T-helper 2 cell treated with Interferon-gamma antibody and Interleukin-4, amounts not matched to agents 5 μg/mL and 100 μg/mL, for 36 hours (primary cell): ENCODE measurements around the gene LMOD3.

Source experiments
- DNase-seq: peaks from one replicate; pipeline ENCODE4 v3.0.0; 2021; ENCODE audit warnings: low spot score
- H3K27ac Mint-ChIP-seq: one replicate; pipeline ENCODE4 v1.8.0; 2021; ENCODE audit warnings: mild to moderate bottlenecking, mixed read lengths
- H3K27me3 Mint-ChIP-seq: one replicate; pipeline ENCODE4 v1.8.0; 2021; ENCODE audit warnings: low read depth, mixed read lengths
- H3K36me3 Mint-ChIP-seq: one replicate; pipeline ENCODE4 v1.8.0; 2021; ENCODE audit warnings: low read depth, mixed read lengths
- H3K4me1 Mint-ChIP-seq: one replicate; pipeline ENCODE4 v1.8.0; 2021; ENCODE audit warnings: low read depth, mixed read lengths
- H3K4me3 Mint-ChIP-seq: one replicate; pipeline ENCODE4 v1.8.0; 2022; ENCODE audit warnings: mild to moderate bottlenecking, moderate library complexity, mixed read lengths
- H3K9me3 Mint-ChIP-seq: one replicate; pipeline ENCODE4 v1.8.0; 2021; ENCODE audit warnings: mixed read lengths

LMOD3 gene

DNA sequence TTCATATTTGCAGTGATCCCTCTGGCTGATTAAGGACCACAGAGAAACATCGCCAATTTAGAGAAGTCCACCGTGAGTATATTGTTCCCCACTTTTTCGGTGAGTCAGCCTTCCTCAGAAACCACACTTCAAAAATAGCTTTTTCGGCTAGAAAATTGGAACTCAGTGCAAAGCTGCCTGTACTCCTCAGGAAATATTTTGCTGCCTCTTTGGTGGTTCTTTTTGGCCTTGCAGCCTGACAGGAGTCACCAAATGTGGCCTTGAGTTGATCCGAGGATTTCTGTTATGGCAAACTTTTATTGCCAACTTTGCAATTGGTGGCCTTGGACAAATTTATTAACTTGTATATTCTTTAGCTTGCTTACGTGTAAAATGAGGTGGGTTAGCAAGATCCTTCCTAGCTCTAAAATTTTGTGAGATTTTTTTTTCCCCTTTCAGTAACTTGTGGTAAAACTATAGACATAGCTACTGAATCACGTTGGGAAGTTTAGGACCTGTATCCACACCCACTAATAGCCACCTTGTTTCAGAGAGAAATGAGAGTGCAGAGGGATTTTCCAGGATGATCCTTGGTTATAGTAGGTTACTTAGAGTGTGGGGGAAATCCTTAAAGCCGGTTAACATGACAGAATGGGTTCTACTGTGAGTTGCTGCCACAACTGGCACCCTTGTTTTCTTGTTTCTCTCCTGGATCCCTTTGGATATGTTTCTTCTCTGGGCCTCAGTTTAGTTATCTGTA lies 27.8 kb downstream of the LMOD3 start:
- peaks cover 75% of the 10 kb centered on the region for H3K4me1 Mint-ChIP-seq
- H3K9me3 Mint-ChIP-seq: no peaks in the 10 kb centered on the region
- H3K36me3 Mint-ChIP-seq: peaks cover 64% of the 10 kb centered on the region
- peak; percentile 46 for DNase-seq
- H3K27ac Mint-ChIP-seq: peak overlapping the region; percentile 94
- H3K4me3 Mint-ChIP-seq: peak overlapping the region; percentile 93
- H3K27me3 Mint-ChIP-seq: no peaks in the 10 kb centered on the region

DNA sequence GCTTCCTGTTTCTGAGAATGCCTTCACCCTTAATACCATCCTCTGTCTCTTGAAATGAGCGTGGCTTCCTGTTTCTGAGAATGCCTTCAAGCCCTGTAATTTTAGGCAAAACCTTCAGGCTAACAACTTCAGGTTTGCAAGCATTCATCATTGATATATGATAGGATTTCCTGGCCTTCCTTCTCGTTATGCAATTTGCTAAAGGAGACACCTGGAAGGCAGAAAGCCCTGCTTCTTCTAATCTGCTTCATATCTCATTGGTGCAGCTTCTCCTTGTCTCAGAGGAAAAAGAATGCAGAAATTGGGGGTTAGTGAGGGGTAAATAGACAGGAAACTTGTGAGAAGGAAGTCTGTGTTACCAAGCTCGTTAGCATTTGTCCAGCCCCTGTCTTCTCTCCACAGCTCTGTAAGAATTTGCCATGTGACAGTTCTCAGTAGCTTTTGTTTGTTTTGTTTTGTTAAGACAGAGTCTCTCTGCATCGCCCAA lies 30.3 kb downstream of the LMOD3 start:
- Mint-ChIP-seq H3K4me3 (peak overlapping the region; percentile 93), H3K4me1 (peaks cover 74% of the 10 kb centered on the region), H3K36me3 (peaks cover 66% of the 10 kb centered on the region)

DNA sequence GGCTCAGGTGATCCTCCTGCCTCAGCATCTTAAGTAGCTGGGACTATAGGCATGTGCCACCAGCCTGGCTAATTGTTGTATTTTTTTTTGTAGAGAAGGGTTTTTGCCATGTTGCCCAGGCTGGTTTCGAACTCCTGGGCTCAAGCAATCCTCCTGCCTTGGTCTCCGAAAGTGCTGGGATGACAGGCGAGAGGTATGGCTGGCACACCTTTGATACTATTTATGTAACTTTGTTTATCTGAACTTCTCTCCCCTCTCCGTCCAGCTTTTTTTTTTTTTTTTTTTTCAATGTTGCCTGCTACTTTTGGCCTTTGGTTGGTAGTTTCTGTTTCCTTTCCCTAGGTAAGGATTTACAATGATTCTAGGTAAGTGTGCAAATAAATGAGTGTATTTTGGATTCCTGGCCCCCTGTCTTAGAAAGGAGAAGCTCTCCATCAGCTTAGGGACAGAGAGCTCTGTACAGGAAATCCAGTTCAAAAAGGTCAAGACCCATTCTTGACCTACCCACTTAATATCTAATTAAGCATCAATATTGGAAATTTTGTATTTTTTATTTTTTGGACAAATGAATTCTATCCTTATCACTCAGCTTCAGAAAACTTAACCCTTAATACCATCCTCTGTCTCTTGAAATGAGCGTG lies 30.9 kb downstream of the LMOD3 start:
- DNase-seq: no peak
- peak overlapping the region; percentile 93 for H3K4me3 Mint-ChIP-seq
- H3K9me3 Mint-ChIP-seq: no peaks in the 10 kb centered on the region
- peak overlapping the region; percentile 94 for H3K27ac Mint-ChIP-seq
- H3K36me3 Mint-ChIP-seq: peaks cover 64% of the 10 kb centered on the region
- no peaks in the 10 kb centered on the region for H3K27me3 Mint-ChIP-seq
- H3K4me1 Mint-ChIP-seq: peaks cover 69% of the 10 kb centered on the region

More for the DNA sequence above, 30.3 kb downstream of the LMOD3 start:
- peak overlapping the region; percentile 94 for H3K27ac Mint-ChIP-seq
- no peaks in the 10 kb centered on the region for H3K27me3 Mint-ChIP-seq
- DNase-seq: peak; percentile 45
- H3K9me3 Mint-ChIP-seq: no peaks in the 10 kb centered on the region

DNA sequence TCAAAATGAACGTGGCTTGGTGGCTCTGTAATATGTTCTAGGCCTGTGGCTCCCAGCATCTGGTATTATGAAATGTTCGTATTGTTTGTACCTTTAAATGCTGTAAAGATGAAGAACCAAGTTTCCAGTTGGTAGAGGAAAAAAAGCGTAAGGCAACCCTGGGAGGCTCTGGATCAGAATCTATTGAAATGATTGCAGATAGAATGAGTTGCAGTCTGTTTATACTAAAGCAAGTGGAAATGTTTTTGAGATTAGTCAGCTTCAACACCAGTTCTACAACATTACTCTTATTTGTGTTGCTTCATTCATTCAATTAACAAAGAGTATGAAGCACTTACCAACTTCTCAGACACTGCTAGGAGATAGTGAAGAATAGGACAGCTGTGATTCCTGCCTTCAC lies 32.4 kb downstream of the LMOD3 start:
- H3K4me3 Mint-ChIP-seq: peak overlapping the region; percentile 90
- peaks cover 58% of the 10 kb centered on the region for H3K4me1 Mint-ChIP-seq
- H3K36me3 Mint-ChIP-seq: peaks cover 68% of the 10 kb centered on the region
- DNase-seq: no peak
- no peaks in the 10 kb centered on the region for H3K9me3 Mint-ChIP-seq
- peak overlapping the region; percentile 69 for H3K27ac Mint-ChIP-seq
- H3K27me3 Mint-ChIP-seq: no peaks in the 10 kb centered on the region

DNA sequence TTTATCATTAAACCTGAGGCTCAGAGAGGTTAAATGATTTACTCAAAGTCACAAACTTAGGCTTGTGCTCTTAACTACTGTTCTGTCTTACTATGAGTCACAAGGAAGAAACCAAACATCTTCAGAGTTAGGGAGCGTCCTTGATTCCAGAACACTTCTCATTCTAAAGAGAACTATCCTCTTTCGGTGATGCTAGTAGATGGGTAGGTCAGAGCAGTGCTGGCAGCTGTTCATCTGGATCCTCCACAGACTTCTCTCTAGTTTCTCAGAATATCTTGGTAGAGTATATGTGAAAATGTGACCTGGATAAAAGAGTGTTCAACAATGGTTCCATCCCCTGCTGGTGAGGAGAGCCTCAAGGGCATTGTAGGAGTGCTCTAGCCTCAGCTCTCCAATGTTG lies 34.3 kb downstream of the LMOD3 start:
- H3K36me3 Mint-ChIP-seq: peaks cover 54% of the 10 kb centered on the region
- peak overlapping the region; percentile 90 for H3K4me3 Mint-ChIP-seq
- H3K27ac Mint-ChIP-seq: peak overlapping the region; percentile 85
- peaks cover 55% of the 10 kb centered on the region for H3K4me1 Mint-ChIP-seq
- no peak for DNase-seq
- no peaks in the 10 kb centered on the region for H3K9me3 Mint-ChIP-seq
- no peaks in the 10 kb centered on the region for H3K27me3 Mint-ChIP-seq

DNA sequence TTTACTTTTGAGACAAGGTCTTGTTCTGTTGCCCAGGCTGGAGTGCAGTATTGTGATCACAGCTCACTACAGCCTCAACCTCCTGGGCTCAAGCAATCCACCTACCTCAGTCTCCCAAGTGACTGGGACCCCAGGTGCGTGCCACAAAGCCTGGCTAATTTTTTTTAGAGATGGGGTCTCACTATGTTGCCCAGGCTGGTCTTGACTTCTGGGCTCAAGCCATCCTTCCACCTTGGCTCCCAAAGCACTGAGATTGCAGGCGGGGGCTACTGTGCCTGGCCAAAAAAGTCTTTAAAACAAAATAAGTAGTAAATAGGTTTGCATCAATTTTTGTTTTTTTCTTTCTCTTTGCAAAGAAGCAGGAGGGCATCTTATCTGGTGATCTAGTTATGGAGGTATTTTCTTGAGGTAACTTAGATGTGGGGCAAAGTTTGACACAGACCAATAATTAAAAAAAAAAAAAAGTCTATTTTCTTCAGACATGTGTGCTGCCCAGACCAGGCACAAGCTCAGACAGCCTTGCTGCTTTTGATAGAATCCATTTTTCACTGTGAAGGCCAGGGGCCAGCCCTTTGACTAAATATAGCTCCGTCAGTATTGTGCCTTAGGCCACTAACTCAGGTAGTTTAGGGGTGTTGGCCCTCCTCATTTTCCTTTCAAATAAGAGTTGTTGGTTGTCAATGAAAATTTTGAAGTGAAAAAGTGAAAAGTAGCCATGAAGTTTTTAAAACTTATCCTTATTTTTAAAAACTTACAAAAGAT lies 35.2 kb downstream of the LMOD3 start:
- DNase-seq: no peak
- H3K36me3 Mint-ChIP-seq: peaks cover 50% of the 10 kb centered on the region
- H3K4me3 Mint-ChIP-seq: peak overlapping the region; percentile 90
- H3K9me3 Mint-ChIP-seq: no peaks in the 10 kb centered on the region
- peaks cover 56% of the 10 kb centered on the region for H3K4me1 Mint-ChIP-seq
- H3K27me3 Mint-ChIP-seq: no peaks in the 10 kb centered on the region
- peak overlapping the region; percentile 72 for H3K27ac Mint-ChIP-seq

DNA sequence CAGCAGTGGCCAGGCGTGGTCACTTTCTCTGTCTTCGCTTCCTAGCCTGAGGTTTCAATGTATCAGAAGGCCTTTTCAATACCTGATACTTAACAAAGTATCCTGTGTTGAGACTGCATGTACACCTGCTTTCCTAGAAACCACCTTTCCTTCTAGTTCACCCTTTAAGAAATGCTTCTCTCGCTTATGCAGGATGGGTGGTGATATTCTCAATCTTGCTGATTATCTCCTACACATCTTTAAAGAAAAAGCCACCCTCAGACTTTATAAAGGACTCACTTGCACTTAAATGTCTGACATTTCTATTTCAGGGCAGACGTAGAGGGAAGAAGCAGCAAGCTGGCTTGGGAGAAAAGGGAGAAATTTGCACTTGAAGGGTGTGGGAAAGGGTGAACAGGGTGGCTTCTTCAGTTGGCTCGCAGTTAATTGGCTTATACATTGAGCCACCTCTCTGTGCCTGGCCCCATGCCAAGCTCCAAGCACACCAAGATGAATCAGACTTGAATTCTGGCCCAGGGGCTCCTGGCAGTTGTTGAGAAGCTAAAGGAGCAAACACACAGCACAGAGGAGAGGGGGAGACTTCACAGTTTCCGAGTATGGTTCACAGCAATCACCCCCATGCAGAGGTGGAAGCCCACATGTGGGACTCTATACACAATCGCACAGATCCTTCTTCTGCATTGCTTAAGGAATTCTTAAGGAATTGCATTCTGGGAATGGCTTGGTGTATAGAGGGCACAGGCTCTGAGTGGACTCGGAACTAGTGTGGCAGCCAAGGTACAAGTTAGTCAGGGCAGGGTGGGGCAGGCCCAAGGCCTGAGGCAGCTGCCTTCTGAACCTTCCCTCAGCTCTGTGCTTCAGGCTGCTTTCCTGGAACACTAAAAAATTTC lies 36.3 kb downstream of the LMOD3 start:
- Mint-ChIP-seq H3K27me3 (no peaks in the 10 kb centered on the region), H3K36me3 (peaks cover 43% of the 10 kb centered on the region), H3K9me3 (no peaks in the 10 kb centered on the region), H3K4me1 (peaks cover 58% of the 10 kb centered on the region), H3K27ac (peak overlapping the region; percentile 96), H3K4me3 (peak overlapping the region; percentile 96)
- peak; percentile 61 for DNase-seq

DNA sequence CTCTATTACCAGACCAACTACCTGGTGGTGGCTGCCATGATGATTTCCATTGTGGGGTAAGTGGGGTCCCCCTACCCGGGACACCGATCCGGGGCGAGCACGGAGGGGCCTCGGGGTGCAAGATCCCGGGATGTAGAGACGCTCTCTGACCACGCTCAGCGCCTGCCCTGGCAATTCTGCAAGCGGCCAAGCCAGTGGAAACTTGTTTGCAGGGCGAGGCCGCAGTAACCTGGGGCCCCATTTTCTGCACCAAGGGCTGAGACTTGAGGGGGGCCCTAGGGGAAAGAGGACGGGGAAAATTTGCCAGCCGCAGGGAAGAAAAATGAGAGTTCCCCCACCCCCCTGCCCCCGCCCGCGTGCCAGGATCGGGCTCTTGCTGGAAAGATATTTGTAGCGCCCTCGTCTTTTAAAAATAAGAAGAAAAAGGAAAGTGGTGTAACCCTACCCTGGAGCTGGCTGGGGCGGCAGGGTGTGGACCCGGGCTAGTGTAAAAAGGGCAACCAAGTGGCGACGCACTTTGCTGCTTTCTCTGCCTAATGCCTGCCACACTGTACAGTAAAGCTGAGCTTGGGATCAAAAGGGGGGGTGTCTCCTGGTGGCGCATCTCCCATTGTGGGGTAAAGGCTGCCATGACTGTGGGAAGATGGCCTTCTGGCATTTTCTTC lies 37.1 kb downstream of the LMOD3 start:
- Mint-ChIP-seq H3K27ac (peak overlapping the region; percentile 96), H3K4me3 (peak overlapping the region; percentile 96), H3K9me3 (no peaks in the 10 kb centered on the region), H3K4me1 (peaks cover 59% of the 10 kb centered on the region), H3K36me3 (peaks cover 37% of the 10 kb centered on the region), H3K27me3 (no peaks in the 10 kb centered on the region)
- DNase-seq: no peak

DNA sequence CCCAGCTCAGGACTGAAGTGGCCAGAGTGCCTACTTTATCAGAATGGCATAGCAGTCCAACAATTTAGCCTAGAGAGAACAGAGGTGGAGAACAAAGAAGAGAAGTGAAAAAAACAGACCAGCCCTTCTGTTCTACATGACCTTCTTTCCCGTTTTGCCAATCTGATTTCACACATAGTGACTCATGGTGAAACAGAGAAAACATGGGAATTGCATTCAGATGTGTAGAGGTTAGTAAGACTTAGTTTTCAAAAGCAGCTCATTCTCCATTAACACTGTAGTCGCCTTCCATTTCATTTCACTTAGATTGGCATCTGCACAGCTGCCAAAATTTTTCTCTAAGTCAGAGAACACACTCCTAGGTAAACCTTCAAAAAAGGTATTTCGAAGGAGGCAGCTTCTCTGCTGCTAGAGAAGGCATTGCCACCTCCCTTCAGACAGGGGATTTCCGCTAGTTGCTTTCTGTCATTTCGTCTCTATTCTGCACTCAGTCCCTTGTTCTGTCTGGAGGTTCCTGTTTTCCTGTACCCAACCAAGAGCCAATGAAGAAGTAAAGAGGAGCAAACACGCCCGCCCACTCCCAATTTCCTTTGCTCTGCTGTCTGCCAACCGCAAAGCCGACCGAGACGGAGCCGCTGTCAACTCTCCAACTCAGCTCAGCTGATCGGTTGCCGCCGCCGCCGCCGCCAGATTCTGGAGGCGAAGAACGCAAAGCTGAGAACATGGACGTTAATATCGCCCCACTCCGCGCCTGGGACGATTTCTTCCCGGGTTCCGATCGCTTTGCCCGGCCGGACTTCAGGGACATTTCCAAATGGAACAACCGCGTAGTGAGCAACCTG lies 37.8 kb downstream of the LMOD3 start, which contains the start of gene ARL6IP5:
ARL6IP5 (plus strand) TSS at position 612 of the 842 bp plus-strand sequence; CDS start at position 723, 111 bp downstream.
- DNase-seq: peak; percentile 92
- Mint-ChIP-seq H3K27me3 (no peaks in the 10 kb centered on the region), H3K4me1 (peaks cover 53% of the 10 kb centered on the region), H3K4me3 (peak within 1 kb of the TSS; percentile 96), H3K9me3 (no peaks in the 10 kb centered on the region), H3K36me3 (peaks cover 29% of the 10 kb centered on the region), H3K27ac (peak within 1 kb of the TSS; percentile 96)

DNA sequence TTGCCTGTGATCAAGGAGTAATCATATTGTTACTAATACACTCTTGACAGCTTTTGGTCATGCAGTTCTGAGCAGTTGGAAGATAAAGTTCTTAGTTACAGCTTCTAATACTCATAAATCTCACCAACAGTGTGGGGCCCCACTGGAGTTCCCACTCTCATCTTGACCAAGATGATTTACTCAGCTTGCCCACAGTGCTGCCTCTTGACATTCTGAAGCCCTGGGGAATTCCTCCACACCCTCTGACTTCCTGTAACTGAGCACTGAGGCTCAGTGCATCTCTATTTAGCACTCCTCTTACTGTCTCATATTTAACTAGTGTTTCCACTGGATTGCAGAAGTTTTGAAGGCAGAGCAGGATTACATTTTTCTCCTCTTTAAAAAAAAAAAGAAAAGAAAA lies 39.6 kb downstream of the LMOD3 start:
- Mint-ChIP-seq H3K36me3 (peaks cover 27% of the 10 kb centered on the region), H3K9me3 (no peaks in the 10 kb centered on the region), H3K4me3 (peak overlapping the region; percentile 96), H3K27me3 (no peaks in the 10 kb centered on the region), H3K4me1 (peaks cover 55% of the 10 kb centered on the region), H3K27ac (peak overlapping the region; percentile 96)
- DNase-seq: peak; percentile 86

DNA sequence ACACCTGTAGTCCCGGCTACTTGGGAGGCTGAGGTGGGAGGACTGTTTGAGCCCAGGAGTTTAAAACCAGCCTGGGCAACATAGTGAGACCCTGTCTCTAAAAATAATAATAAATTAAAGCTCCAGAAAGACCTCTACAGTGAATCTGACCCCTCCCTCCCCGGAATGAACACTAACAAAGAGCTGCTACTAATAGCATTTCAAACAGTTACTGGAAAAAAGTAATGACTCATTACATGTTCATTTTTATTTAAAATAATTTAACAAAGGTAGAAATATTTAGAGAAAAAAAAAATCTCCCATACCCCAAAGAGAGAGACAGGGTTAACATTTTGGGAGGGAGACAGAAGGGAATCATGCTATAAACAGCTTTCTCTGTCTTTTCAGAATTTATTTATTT lies 40.0 kb downstream of the LMOD3 start:
- peaks cover 57% of the 10 kb centered on the region for H3K4me1 Mint-ChIP-seq
- H3K27me3 Mint-ChIP-seq: no peaks in the 10 kb centered on the region
- H3K4me3 Mint-ChIP-seq: peak overlapping the region; percentile 96
- H3K27ac Mint-ChIP-seq: peak overlapping the region; percentile 96
- no peak for DNase-seq
- no peaks in the 10 kb centered on the region for H3K9me3 Mint-ChIP-seq
- H3K36me3 Mint-ChIP-seq: peaks cover 28% of the 10 kb centered on the region

DNA sequence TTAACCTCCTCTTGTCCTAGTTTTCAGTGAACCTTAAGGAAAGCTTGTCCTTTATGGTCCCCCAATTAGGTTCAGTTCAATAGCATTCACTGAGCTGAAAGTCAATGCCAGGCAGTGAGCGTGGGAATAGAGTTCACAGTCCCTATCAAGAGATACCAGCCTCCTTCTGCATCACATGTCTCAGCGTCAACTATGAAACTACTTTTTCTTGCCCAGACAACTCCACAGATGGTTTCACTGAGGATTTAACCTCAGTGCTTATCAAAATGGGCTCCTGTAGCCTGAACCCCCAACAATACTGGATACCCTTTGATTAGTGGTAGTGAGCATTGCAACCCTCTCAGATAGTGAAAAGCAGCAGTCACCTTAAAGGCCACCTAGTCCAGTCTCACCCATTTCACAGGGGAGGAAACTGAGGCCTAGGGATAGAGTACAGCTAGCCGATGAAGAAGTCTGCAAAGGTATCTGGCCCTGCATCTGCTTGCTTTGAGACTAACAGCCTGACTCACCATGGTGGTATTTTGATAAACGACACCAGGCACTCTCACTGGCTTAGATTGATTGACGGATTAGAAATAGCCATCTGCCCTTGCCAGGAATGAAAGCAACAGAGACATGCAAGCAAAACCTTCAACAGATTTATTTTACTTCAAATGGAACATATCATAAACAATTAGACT lies 40.7 kb downstream of the LMOD3 start:
- peak overlapping the region; percentile 96 for H3K4me3 Mint-ChIP-seq
- H3K27ac Mint-ChIP-seq: peak overlapping the region; percentile 96
- peaks cover 60% of the 10 kb centered on the region for H3K4me1 Mint-ChIP-seq
- H3K9me3 Mint-ChIP-seq: no peaks in the 10 kb centered on the region
- peak; percentile 62 for DNase-seq
- peaks cover 29% of the 10 kb centered on the region for H3K36me3 Mint-ChIP-seq
- no peaks in the 10 kb centered on the region for H3K27me3 Mint-ChIP-seq
